Measurements from ENCODE around the gene SOX18. TPM values are rescaled to one million over a fixed set of nuclear protein-coding genes. Genes with fewer than 3 reads are reported as not detected.

The SOX18 gene
- total and polyA plus RNA-seq, 2 of the 4 experiments (the other 2 are of a cell fraction), result not detected

GRCh38 chr20:64057628-64058498, 8.4 kb upstream of the SOX18 start:
- peak overlapping the region; percentile 43; the same call in 1 of the 2 replicates for H3K4me2 ChIP-seq (ENCODE audit: low read depth, low read length)
- H2BK15ac ChIP-seq (ENCODE audit: low read depth, low read length), result no peak overlapping the region
- H3K4me1 ChIP-seq (ENCODE audit: control insufficient read depth, insufficient read depth, low read length), result peaks cover 11% of the 10 kb centered on the region
- H2AFZ ChIP-seq (replicated peaks; ENCODE audit: low read length, poor library complexity), result peak overlapping the region; percentile 64
- ChIA-PET CTCF (interaction anchor here (1.8 kb wide), 1 partner anchor 12 kb away, joined by 6 read pairs; no protein-coding TSS in a partner anchor), POLR2A (ENCODE audit: unreplicated experiment) (no interaction called here)
- H3K56ac ChIP-seq (ENCODE audit: extremely low read depth, insufficient read depth, low read length), result no peak overlapping the region
- no peak overlapping the region for H2BK5ac ChIP-seq (ENCODE audit: low read depth, low read length, poor library complexity, severe bottlenecking)
- no peak overlapping the region for H2AK5ac ChIP-seq (ENCODE audit: low read depth, low read length)
- no peak overlapping the region for H3K18ac ChIP-seq (ENCODE audit: low read depth, low read length)
- in situ Hi-C loops (cut with MboI; ENCODE audit: low sequenced_read_pairs), result no loop called here
- dilution Hi-C loops (cut with HindIII; ENCODE audit: low sequenced_read_pairs, unreplicated experiment), result no loop called here
- TF ChIP-seq MAZ (IDR thresholded peaks at IDR 0.05; ENCODE audit: borderline replicate concordance, low read depth, low read length) (peak; percentile 54; the same call in 1 of the 2 replicates), CTCF (conservative IDR thresholded peaks at IDR 0.05; ENCODE audit: low read depth, low read length) (peak; percentile 77), RCOR1 (IDR thresholded peaks at IDR 0.05; ENCODE audit: insufficient replicate concordance, low read length) (no peak), USF2 (IDR thresholded peaks at IDR 0.05; ENCODE audit: low read depth, low read length) (no peak), POLR2A (IDR thresholded peaks at IDR 0.05; ENCODE audit: low read depth, low read length) (no peak), BHLHE40 (IDR thresholded peaks at IDR 0.05; ENCODE audit: low read depth, low read length) (peak; percentile 54; the same call in 1 of the 2 replicates), RAD21 (IDR thresholded peaks at IDR 0.05; ENCODE audit: low read length) (peak; percentile 66), SMC3 (IDR thresholded peaks at IDR 0.05; ENCODE audit: low read depth, low read length) (peak; percentile 43)
- intact Hi-C loops (cut with micrococcal nuclease), result loop anchor here (2.0 to 5.0 kb wide), 4 partner anchors 19 to 521 kb away; partner anchors contain the start of genes PRPF6 and PTK6
- H3K14ac ChIP-seq (replicated peaks; ENCODE audit: low read depth, low read length), result no peak overlapping the region
- H4K8ac ChIP-seq (ENCODE audit: low read depth in 2 of 2, low read length in 2 of 2), result no peak overlapping the region
- no peak overlapping the region for H3K4me3 ChIP-seq (ENCODE audit: insufficient read depth, low read depth, low read length)
- no peak overlapping the region for H3K27ac ChIP-seq (ENCODE audit: insufficient read depth, low read length)
- peaks cover 2% of the 10 kb centered on the region; the same call in 1 of the 2 replicates for H3K27me3 ChIP-seq (ENCODE audit: control insufficient read depth, insufficient read depth, low read length)
- no peak overlapping the region for H4K91ac ChIP-seq (ENCODE audit: insufficient read depth, low read depth, low read length)
- H3K9me3 ChIP-seq (ENCODE audit: control insufficient read depth, insufficient read depth, low read length), result no peaks in the 10 kb centered on the region
- WGBS, 2 experiments (ENCODE audit: extremely low coverage in 2 of 2, insufficient read length in 1 of 2), result 35% methylated on average over 20 of the region's 33 CpGs; no CpG with 5 or more reads in 1 of the 2 experiments
- H3K9ac ChIP-seq (ENCODE audit: low read depth, low read length), result no peak overlapping the region
- H3K9me1 ChIP-seq (ENCODE audit: insufficient read depth, low read length), result peaks cover 6% of the 10 kb centered on the region
- peaks cover 4 to 7% of the 10 kb centered on the region in 2 experiments; a peak in 3 of 4 replicates for H3K79me1 ChIP-seq (ENCODE audit: low read depth in 1 of 2, low read length in 2 of 2)
- no peaks in the 10 kb centered on the region for H3K36me3 ChIP-seq (ENCODE audit: control insufficient read depth, insufficient read depth, low read length)
- BruUV-seq (replicated peaks), result no TSS peak
- H3K23ac ChIP-seq (ENCODE audit: low read depth, low read length), result no peak overlapping the region
- H2BK120ac ChIP-seq (ENCODE audit: low read depth, low read length), result no peak overlapping the region
- H4K20me1 ChIP-seq (ENCODE audit: insufficient read depth, low read length), result no peaks in the 10 kb centered on the region
- no peak overlapping the region for H3K4ac ChIP-seq (ENCODE audit: low read depth, low read length)
- H4K5ac ChIP-seq (ENCODE audit: low read depth, low read length), result no peak overlapping the region; the same call in 1 of the 2 replicates
- peak; percentile 71 for ATAC-seq (ENCODE audit: low read depth)
- DNase-seq, result peak; percentile 40
- no peak overlapping the region for H2BK20ac ChIP-seq (ENCODE audit: low read depth, low read length)
- no peak overlapping the region for H2AK9ac ChIP-seq (replicated peaks; ENCODE audit: low read depth, low read length, poor library complexity)
